ENCODE measurements around the gene OR8A1.
A peak's percentile ranks its signal among the peaks of the same experiment; 100 is the strongest.

The OR8A1 gene

DNA sequence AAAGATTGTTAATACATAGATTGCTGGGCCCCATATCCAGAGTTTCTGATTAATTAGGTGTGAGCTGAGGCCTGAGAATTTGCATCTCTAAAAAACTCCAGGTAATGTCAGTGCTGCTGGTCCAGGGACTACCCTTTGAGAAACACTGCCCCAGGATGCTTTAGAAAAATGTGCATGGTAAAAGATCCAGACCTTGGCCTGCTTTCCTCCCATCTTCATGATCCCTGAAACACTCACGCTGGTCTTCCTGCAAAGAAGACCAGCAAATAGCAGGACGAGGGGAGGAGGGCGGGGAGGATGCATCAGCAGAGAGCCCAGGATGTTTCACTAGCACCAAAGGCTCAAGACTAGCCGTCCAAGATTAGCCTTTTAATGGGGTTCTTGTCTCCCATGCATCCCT is at the start of gene OR8A1:
Gene OR8A1, plus strand, starts transcription at position 301 of the 400 bp plus-strand sequence. CDS start 123 bp downstream, outside the sequence.
- no peak within 1 kb of the TSS for H3K27ac ChIP-seq
- DNase-seq (ENCODE audit: low read depth, low spot score): no peak

DNA sequence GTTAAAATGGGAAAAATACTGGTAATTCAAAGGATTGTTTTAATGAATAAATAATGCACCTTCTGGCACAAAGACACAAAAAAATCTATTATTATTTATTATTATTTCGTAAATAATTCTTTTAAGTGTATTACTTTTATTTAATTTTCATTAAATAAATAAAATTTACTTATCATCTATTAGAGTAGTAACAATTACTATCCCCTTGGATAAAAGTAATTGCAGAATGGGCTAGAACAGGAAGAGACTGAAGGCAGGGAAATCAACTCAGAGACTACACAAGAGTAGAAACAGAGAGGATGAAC is 49.3 kb upstream of the OR8A1 start:
- DNase-seq (ENCODE audit: low read depth, low spot score): no peak
- H3K27ac ChIP-seq: no peak overlapping the region

GRCh38 chr11:124533626-124534025 is 36.2 kb upstream of the OR8A1 start:
- no peak overlapping the region for H3K27ac ChIP-seq
- no peak for DNase-seq (ENCODE audit: low read depth, low spot score)

DNA sequence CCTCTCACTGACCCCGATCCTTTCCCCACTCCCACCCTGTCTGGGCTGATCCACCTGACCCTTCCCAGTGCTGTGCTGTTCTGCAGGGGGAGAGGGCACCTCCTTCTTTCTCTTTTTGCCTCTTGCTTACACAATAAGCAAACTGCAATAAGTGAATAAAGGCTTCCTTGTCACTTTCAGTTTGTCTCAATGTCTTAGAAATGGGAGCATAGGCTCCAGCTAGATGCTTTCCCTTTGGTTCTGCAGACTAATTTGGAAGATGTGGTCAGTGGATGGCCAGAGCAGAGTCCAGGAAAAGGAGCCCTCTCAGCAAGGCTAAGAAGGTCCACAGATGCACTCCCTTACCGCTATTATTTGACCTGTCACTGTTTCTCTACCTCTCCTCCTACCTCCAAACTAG is 35.7 kb upstream of the OR8A1 start:
- no peak overlapping the region for H3K27ac ChIP-seq
- DNase-seq (ENCODE audit: low read depth, low spot score): no peak

DNA sequence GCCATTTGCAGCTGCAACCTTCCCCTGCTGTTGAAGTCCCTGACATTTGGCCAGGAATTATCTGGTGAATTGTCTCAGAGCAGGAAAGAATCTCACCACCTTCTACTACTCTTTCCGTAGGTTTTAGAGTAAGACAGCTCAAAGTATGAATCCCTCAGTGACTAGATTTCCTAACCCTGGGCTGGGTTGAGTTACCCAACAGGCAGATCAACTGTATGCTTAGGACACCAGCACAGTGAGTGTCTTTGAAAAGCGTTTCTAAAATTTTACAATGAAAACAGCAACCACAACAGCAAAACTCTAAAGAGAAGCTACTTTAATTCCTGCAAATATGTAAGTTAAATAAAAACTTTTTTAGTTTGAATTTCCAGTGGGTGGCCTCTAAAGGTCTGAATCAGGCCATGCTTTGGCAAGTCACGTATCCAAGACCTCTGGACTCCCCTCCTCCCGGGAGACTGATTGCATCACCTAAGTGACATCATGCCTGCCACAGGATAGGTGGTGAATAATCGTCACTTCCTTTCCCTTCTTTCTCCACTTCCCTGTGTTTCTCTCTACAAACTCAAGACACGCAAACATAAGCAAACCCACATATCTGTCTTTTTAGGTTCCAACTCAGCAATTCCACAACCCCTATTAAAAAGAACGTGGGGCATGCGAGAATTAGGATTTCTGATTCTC is 34.1 kb upstream of the OR8A1 start:
- no peak for DNase-seq (ENCODE audit: low read depth, low spot score)

DNA sequence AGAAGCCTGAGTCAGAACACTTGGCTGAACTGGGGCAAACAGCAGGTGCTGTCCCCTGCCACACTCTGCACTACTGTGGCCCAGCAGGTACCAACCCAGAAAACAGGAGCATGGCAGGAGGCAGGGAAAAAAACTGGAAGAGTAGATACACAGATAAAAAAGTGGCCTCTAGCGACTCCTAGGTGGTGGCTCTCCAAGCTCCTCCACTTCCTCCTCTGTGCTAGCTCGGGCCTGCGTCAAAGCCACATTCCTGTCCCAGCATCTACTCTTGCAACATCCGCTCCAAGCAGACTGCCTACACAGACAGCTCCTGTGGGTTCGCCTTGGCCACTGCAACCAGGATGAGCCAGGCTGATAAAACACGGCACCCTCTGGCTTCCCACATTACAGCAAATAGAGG is 33.3 kb upstream of the OR8A1 start:
- no peak overlapping the region for H3K27ac ChIP-seq
- peak; percentile 29 for DNase-seq (ENCODE audit: low read depth, low spot score)

More for the DNA sequence above, 34.1 kb upstream of the OR8A1 start:
- H3K27ac ChIP-seq: no peak overlapping the region

GRCh38 chr11:124538019-124538418 is 31.8 kb upstream of the OR8A1 start:
- DNase-seq (ENCODE audit: low read depth, low spot score): peak; percentile 6
- no peak overlapping the region for H3K27ac ChIP-seq

GRCh38 chr11:124541204-124541603 is 28.6 kb upstream of the OR8A1 start:
- no peak overlapping the region for H3K27ac ChIP-seq
- DNase-seq (ENCODE audit: low read depth, low spot score): no peak

DNA sequence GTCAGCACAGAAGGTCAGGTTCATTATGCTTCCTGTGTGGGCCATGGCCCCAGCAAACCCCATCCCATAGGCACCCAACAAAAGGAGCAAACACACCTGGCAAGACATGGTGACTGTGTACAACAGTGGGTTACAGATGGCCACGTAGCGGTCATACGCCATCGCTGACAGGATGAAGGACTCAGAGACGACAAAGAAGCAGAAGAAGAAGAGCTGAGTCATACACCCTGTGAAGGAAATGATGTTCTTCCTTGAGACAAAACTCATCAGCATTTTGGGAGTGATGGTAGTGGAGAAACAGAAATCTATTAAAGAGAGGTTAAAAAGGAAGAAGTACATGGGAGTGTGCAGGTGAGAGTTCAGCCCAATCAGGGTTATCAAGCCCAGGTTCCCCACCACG is 26.7 kb upstream of the OR8A1 start:
- DNase-seq (ENCODE audit: low read depth, low spot score): no peak
- H3K27ac ChIP-seq: no peak overlapping the region

DNA sequence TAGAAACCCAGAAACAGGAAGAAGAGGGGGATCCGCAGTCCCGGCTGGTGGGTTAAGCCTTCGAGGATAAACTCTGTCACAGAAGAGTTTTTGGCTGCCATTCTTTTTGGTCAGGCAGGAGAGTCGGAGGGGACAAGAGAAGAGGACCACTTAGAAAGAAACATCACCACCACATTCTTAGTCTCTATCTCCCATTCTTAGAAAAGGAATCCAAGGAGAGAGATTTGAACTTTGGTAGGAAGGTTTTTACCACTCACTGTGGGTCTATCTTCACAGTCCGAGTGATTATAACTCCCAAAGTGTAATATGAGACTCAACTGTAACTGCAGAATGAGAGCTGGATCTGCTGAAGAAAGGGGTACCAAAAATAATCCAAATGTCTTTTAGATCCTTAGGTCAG is 26.2 kb upstream of the OR8A1 start, which contains the start of gene OR8B12:
Gene OR8B12, minus strand, starts transcription at position 101 of the 400 bp plus-strand sequence. Its CDS starts 0 bp downstream, at position 101.
- DNase-seq (ENCODE audit: low read depth, low spot score): no peak
- no peak within 1 kb of the TSS for H3K27ac ChIP-seq

- H3K27ac ChIP-seq: no peak overlapping the region
- DNase-seq (ENCODE audit: low read depth, low spot score): no peak
Observed at GRCh38 chr11:124551189-124551588, 18.6 kb upstream of the OR8A1 start.

GRCh38 chr11:124551987-124552386 is 17.8 kb upstream of the OR8A1 start:
- no peak for DNase-seq (ENCODE audit: low read depth, low spot score)
- H3K27ac ChIP-seq: no peak overlapping the region

DNA sequence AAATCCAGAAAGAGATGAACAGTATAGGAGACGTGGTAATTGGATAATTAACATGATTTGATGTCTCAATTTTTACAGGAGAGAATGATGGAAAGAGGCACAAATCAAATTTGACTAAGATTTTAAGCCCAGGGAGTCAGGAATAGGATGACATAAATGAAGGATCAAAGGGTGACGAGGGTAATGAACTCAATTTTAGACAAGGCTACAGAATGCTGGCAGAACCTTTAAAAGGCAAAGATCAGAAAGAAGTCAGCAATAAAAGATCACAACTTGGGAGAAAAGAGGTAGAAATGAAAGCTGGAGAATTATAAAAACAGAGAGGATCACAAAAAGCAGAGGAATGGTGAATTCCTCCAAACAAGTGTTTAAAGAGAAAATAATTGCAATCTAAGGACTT is 13.0 kb upstream of the OR8A1 start:
- H3K27ac ChIP-seq: no peak overlapping the region
- no peak for DNase-seq (ENCODE audit: low read depth, low spot score)

GRCh38 chr11:124570160-124570559 is 363 bp downstream of the OR8A1 start:
- H3K27ac ChIP-seq: no peak overlapping the region
- DNase-seq (ENCODE audit: low read depth, low spot score): no peak

DNA sequence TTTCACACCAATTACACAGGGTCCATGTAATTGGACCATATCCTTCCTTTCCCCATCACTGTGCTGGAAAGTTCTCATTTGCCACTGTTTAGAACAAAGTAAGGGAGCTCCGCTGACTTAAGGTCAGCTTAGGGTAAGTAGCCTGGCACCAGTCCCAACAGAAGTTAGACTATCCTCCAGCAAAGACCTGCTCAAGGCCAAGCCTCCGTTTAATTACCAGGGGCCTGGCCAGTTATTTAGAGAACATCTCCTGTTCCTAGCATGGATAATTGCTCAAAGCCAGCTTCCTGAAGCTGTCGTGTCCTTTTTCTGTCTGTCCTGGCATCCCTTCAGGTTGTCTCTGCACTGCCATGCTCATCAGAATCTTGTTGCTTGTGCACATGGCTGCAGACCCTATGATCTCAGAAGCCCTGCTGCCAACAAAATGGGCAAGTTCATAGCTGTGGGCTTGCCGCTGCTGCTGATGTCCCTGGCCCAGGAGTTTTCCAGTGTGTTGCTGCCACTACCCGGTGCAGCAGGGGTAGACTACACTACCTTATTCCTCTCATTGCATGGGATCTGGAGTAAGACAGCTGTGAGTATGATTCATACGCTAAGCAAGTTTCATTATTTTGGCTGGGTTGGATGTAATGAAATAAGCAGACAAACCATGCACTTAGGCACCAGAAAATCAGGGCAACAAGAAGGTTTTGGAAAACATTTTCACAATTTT is 8.1 kb downstream of the OR8A1 start:
- no peak overlapping the region for H3K27ac ChIP-seq
- DNase-seq (ENCODE audit: low read depth, low spot score): no peak

DNA sequence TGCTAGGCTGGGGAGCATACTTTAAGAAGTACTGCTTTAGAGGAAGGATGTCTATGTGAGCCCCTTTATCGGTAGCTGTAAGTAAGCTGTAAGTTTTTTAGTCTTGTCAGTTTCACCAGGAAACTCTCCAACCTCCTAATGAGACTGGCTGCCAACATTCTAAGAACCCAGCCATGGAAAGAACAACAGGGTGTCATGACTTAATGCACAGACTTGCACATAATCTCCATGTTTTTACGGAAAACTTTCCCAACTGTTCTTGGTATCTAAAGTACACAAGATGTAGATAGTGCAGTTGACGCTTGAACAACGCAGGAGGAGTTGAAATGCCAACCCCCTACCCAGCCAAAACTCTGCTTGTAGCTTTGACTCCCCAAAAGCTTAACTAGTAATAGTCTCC is 9.0 kb downstream of the OR8A1 start:
- DNase-seq (ENCODE audit: low read depth, low spot score): no peak
- no peak overlapping the region for H3K27ac ChIP-seq

- no peak overlapping the region for H3K27ac ChIP-seq
- DNase-seq (ENCODE audit: low read depth, low spot score): no peak
Observed at GRCh38 chr11:124581817-124582216, 12.0 kb downstream of the OR8A1 start.

- no peak overlapping the region for H3K27ac ChIP-seq
- DNase-seq (ENCODE audit: low read depth, low spot score): no peak
Observed at GRCh38 chr11:124582565-124582964, 12.8 kb downstream of the OR8A1 start.

- no peak for DNase-seq (ENCODE audit: low read depth, low spot score)
- H3K27ac ChIP-seq: no peak overlapping the region
Observed at GRCh38 chr11:124583781-124584180, 14.0 kb downstream of the OR8A1 start.

- H3K27ac ChIP-seq: no peak overlapping the region
- no peak for DNase-seq (ENCODE audit: low read depth, low spot score)
Observed at GRCh38 chr11:124584681-124585372, 15.0 kb downstream of the OR8A1 start.

- H3K27ac ChIP-seq: no peak overlapping the region
- DNase-seq (ENCODE audit: low read depth, low spot score): no peak
Observed at GRCh38 chr11:124586238-124586860, 16.6 kb downstream of the OR8A1 start.

Data from epithelial cell of prostate (primary cell).